ENCODE results near the gene SOBP. TPM values are rescaled to one million over a fixed set of nuclear protein-coding genes. Genes with fewer than 3 reads are reported as not detected.
A peak's percentile ranks its signal among the peaks of the same experiment; 100 is the strongest.

Gene SOBP
- total RNA-seq, 1 experiment from 2014 or later: 10.1 TPM

DNA sequence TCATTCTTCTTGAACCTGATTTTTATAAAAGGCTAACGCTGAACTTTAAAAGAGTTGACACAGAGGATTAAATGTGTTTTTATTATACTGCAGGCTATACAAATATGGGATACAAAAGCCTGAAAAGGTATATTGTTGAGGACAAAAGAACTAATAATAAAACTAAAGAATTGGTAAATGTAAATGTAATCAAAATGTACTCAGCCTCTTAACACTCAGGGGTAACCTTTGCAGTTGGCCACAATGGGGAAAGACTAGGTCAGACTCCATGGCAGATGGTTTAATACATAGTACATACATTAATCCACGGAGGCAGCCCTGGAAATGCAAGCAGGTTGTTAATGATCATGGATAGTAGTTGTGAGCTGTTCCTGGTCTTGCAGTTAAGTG is 57.5 kb downstream of the SOBP start (continued):
- TF ChIP-seq, protein P1, sequence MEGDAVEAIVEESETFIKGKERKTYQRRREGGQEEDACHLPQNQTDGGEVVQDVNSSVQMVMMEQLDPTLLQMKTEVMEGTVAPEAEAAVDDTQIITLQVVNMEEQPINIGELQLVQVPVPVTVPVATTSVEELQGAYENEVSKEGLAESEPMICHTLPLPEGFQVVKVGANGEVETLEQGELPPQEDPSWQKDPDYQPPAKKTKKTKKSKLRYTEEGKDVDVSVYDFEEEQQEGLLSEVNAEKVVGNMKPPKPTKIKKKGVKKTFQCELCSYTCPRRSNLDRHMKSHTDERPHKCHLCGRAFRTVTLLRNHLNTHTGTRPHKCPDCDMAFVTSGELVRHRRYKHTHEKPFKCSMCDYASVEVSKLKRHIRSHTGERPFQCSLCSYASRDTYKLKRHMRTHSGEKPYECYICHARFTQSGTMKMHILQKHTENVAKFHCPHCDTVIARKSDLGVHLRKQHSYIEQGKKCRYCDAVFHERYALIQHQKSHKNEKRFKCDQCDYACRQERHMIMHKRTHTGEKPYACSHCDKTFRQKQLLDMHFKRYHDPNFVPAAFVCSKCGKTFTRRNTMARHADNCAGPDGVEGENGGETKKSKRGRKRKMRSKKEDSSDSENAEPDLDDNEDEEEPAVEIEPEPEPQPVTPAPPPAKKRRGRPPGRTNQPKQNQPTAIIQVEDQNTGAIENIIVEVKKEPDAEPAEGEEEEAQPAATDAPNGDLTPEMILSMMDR (IDR thresholded peaks at IDR 0.05): no peak
- TF ChIP-seq, protein P2, sequence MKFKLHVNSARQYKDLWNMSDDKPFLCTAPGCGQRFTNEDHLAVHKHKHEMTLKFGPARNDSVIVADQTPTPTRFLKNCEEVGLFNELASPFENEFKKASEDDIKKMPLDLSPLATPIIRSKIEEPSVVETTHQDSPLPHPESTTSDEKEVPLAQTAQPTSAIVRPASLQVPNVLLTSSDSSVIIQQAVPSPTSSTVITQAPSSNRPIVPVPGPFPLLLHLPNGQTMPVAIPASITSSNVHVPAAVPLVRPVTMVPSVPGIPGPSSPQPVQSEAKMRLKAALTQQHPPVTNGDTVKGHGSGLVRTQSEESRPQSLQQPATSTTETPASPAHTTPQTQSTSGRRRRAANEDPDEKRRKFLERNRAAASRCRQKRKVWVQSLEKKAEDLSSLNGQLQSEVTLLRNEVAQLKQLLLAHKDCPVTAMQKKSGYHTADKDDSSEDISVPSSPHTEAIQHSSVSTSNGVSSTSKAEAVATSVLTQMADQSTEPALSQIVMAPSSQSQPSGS (CRISPR knock-in tag; IDR thresholded peaks at IDR 0.05; ENCODE audit: borderline replicate concordance, low read depth): no peak
- no peak for TF ChIP-seq ZNF317 (CRISPR knock-in tag; IDR thresholded peaks at IDR 0.05; ENCODE audit: borderline replicate concordance, low read depth)
- TF ChIP-seq CREM (CRISPR knock-in tag; IDR thresholded peaks at IDR 0.05): no peak
- TF ChIP-seq, protein P3, sequence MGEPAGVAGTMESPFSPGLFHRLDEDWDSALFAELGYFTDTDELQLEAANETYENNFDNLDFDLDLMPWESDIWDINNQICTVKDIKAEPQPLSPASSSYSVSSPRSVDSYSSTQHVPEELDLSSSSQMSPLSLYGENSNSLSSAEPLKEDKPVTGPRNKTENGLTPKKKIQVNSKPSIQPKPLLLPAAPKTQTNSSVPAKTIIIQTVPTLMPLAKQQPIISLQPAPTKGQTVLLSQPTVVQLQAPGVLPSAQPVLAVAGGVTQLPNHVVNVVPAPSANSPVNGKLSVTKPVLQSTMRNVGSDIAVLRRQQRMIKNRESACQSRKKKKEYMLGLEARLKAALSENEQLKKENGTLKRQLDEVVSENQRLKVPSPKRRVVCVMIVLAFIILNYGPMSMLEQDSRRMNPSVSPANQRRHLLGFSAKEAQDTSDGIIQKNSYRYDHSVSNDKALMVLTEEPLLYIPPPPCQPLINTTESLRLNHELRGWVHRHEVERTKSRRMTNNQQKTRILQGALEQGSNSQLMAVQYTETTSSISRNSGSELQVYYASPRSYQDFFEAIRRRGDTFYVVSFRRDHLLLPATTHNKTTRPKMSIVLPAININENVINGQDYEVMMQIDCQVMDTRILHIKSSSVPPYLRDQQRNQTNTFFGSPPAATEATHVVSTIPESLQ (CRISPR knock-in tag; IDR thresholded peaks at IDR 0.05): no peak
- TF ChIP-seq ZNF232 (CRISPR knock-in tag; IDR thresholded peaks at IDR 0.05): no peak
- no peak for TF ChIP-seq IRF2 (CRISPR knock-in tag; IDR thresholded peaks at IDR 0.05; ENCODE audit: borderline replicate concordance, low read depth)

DNA sequence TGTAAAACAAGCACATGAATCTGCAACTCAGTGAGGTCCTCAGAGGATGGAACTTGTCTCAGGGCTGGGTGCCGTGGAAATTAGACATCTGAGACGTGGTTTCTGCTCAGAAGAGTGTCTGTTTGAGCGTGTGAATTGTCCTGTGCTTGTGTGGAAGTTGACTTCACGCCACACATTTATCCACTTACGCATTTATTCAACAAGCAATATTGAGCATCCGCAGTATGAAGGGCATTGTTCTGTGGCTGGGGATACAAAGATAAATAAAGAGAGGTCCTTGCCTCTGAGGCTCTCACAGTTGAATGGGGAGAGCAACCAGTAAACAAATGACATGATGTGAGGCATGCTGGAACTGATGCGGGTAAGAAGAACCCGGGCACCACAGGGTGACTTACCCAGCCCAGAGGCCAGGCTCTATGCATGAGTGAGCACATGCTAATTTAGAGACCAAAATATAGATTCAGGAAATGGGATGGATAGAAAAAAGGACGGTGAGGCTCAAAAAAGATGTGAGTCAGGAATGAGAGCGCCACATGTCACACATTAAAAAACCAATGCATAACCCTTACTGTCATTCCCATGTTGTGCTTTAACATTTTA is 60.4 kb downstream of the SOBP start:
- no peaks in the 10 kb centered on the region for H3K27me3 Mint-ChIP-seq (ENCODE audit: low read depth)
- TF ChIP-seq, protein P4, sequence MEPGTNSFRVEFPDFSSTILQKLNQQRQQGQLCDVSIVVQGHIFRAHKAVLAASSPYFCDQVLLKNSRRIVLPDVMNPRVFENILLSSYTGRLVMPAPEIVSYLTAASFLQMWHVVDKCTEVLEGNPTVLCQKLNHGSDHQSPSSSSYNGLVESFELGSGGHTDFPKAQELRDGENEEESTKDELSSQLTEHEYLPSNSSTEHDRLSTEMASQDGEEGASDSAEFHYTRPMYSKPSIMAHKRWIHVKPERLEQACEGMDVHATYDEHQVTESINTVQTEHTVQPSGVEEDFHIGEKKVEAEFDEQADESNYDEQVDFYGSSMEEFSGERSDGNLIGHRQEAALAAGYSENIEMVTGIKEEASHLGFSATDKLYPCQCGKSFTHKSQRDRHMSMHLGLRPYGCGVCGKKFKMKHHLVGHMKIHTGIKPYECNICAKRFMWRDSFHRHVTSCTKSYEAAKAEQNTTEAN (CRISPR knock-in tag; IDR thresholded peaks at IDR 0.05): no peak
- TF ChIP-seq EMX1 (CRISPR knock-in tag; IDR thresholded peaks at IDR 0.05) (no peak), ZNF317 (CRISPR knock-in tag; IDR thresholded peaks at IDR 0.05; ENCODE audit: borderline replicate concordance, low read depth) (no peak), NR1H2 (CRISPR knock-in tag; IDR thresholded peaks at IDR 0.05) (no peak), ZNF671 (CRISPR knock-in tag; IDR thresholded peaks at IDR 0.05) (no peak), NR3C1 (CRISPR knock-in tag; conservative IDR thresholded peaks at IDR 0.05; ENCODE audit: low read depth) (no peak), GRHL2 (CRISPR knock-in tag; IDR thresholded peaks at IDR 0.05; ENCODE audit: insufficient replicate concordance, severe bottlenecking) (no peak), SMAD4 (CRISPR knock-in tag; IDR thresholded peaks at IDR 0.05) (no peak)
- TF ChIP-seq, protein P5, sequence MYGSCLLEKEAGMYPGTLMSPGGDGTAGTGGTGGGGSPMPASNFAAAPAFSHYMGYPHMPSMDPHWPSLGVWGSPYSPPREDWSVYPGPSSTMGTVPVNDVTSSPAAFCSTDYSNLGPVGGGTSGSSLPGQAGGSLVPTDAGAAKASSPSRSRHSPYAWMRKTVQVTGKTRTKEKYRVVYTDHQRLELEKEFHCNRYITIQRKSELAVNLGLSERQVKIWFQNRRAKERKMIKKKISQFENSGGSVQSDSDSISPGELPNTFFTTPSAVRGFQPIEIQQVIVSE (CRISPR knock-in tag; IDR thresholded peaks at IDR 0.05; ENCODE audit: borderline replicate concordance): no peak
- TF ChIP-seq, protein P6, sequence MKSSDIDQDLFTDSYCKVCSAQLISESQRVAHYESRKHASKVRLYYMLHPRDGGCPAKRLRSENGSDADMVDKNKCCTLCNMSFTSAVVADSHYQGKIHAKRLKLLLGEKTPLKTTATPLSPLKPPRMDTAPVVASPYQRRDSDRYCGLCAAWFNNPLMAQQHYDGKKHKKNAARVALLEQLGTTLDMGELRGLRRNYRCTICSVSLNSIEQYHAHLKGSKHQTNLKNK (CRISPR knock-in tag; IDR thresholded peaks at IDR 0.05): no peak
- TF ChIP-seq, protein P2 (CRISPR knock-in tag; IDR thresholded peaks at IDR 0.05; ENCODE audit: borderline replicate concordance, low read depth): no peak
- TF ChIP-seq, protein P7, sequence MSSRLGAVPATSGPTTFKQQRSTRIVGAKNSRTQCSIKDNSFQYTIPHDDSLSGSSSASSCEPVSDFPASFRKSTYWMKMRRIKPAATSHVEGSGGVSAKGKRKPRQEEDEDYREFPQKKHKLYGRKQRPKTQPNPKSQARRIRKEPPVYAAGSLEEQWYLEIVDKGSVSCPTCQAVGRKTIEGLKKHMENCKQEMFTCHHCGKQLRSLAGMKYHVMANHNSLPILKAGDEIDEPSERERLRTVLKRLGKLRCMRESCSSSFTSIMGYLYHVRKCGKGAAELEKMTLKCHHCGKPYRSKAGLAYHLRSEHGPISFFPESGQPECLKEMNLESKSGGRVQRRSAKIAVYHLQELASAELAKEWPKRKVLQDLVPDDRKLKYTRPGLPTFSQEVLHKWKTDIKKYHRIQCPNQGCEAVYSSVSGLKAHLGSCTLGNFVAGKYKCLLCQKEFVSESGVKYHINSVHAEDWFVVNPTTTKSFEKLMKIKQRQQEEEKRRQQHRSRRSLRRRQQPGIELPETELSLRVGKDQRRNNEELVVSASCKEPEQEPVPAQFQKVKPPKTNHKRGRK (CRISPR knock-in tag; IDR thresholded peaks at IDR 0.05; ENCODE audit: borderline replicate concordance): no peak
- TF ChIP-seq, protein P8, sequence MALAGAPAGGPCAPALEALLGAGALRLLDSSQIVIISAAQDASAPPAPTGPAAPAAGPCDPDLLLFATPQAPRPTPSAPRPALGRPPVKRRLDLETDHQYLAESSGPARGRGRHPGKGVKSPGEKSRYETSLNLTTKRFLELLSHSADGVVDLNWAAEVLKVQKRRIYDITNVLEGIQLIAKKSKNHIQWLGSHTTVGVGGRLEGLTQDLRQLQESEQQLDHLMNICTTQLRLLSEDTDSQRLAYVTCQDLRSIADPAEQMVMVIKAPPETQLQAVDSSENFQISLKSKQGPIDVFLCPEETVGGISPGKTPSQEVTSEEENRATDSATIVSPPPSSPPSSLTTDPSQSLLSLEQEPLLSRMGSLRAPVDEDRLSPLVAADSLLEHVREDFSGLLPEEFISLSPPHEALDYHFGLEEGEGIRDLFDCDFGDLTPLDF (CRISPR knock-in tag; IDR thresholded peaks at IDR 0.05): no peak
- TF ChIP-seq, protein P9, sequence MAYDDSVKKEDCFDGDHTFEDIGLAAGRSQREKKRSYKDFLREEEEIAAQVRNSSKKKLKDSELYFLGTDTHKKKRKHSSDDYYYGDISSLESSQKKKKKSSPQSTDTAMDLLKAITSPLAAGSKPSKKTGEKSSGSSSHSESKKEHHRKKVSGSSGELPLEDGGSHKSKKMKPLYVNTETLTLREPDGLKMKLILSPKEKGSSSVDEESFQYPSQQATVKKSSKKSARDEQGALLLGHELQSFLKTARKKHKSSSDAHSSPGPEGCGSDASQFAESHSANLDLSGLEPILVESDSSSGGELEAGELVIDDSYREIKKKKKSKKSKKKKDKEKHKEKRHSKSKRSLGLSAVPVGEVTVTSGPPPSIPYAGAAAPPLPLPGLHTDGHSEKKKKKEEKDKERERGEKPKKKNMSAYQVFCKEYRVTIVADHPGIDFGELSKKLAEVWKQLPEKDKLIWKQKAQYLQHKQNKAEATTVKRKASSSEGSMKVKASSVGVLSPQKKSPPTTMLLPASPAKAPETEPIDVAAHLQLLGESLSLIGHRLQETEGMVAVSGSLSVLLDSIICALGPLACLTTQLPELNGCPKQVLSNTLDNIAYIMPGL (CRISPR knock-in tag; IDR thresholded peaks at IDR 0.05): no peak

More for the DNA sequence above, 60.4 kb downstream of the SOBP start:
- ATAC-seq: no peak
- 0 out of 2 replicates have a peak overlapping the region, but pooled peaks have one; percentile 10 for H3K27ac Mint-ChIP-seq
- CTCF ChIA-PET: interaction anchor here (1.0 kb wide), 1 partner anchor 12 kb away, joined by 3 read pairs; no protein-coding TSS in a partner anchor
- no peak for DNase-seq (ENCODE audit: low spot score)
- no peaks in the 10 kb centered on the region for H3K9me3 Mint-ChIP-seq
- POLR2A ChIA-PET: no interaction called here
- no peaks in the 10 kb centered on the region for H3K36me3 Mint-ChIP-seq
- H3K4me3 Mint-ChIP-seq: no peak overlapping the region
- H3K4me1 Mint-ChIP-seq: peaks cover 18% of the 10 kb centered on the region

All from WTC11 (cell line).